SK-N-SH treated with all-trans-retinoic acid at 6 μM for 48 hours (cell line): ENCODE measurements around the gene SYNGR1.

Experiments used
- ATAC-seq: fragments of 200-7000 bp; cut with Tn5 transposase; 3 replicates; pipeline ENCODE4 v1.9.1; 2020; ENCODE audit warnings: mild to moderate bottlenecking, moderate library complexity
- ARNTL ChIP-seq: fragments of 450-650 bp; formaldehyde crosslinking; IDR thresholded peaks from 2 replicates; pipeline ENCODE4 v1.5.0; 2020; ENCODE audit warnings: low read depth, mild to moderate bottlenecking, moderate library complexity, borderline replicate concordance
- BACH2 ChIP-seq: fragments of 250-450 bp; sonication (Bioruptor Pico); IDR thresholded peaks from 2 replicates; pipeline ENCODE4 v1.9.0; 2021; ENCODE audit warnings: mild to moderate bottlenecking, borderline replicate concordance
- CSRNP3 ChIP-seq: fragments of 250-450 bp; sonication (Bioruptor Pico); IDR thresholded peaks from 2 replicates; pipeline ENCODE4 v1.5.1; 2021; ENCODE audit warnings: mild to moderate bottlenecking, moderate library complexity
- ESRRG ChIP-seq: fragments of 250-450 bp; sonication (Bioruptor Pico); IDR thresholded peaks from 2 replicates; pipeline ENCODE4 v1.6.1; 2021; ENCODE audit warnings: mild to moderate bottlenecking
- GLIS3 ChIP-seq: fragments of 250-450 bp; sonication (Bioruptor Pico); IDR thresholded peaks from 2 replicates; pipeline ENCODE4 v1.5.0; 2020; ENCODE audit warnings: mild to moderate bottlenecking, moderate library complexity
- ISL1 ChIP-seq: fragments of 250-450 bp; sonication (Bioruptor Pico); IDR thresholded peaks from 2 replicates; pipeline ENCODE4 v2.1.2; 2022; ENCODE audit warnings: mild to moderate bottlenecking, moderate library complexity
- PATZ1 ChIP-seq: fragments of 250-450 bp; sonication (Bioruptor Pico); IDR thresholded peaks from 2 replicates; pipeline ENCODE4 v1.8.0; 2020; ENCODE audit warnings: mild to moderate bottlenecking, moderate library complexity, borderline replicate concordance
- POU6F1 ChIP-seq: fragments of 250-450 bp; sonication (Bioruptor Pico); IDR thresholded peaks from 2 replicates; pipeline ENCODE4 v1.8.0; 2021; ENCODE audit warnings: low read depth, mild to moderate bottlenecking, moderate library complexity, borderline replicate concordance
- PPARA ChIP-seq: fragments of 250-450 bp; sonication (Bioruptor Pico); IDR thresholded peaks from 2 replicates; pipeline ENCODE4 v1.5.0; 2020; ENCODE audit warnings: mild to moderate bottlenecking, borderline replicate concordance
- RARB ChIP-seq: fragments of 250-450 bp; sonication (Bioruptor Pico); IDR thresholded peaks from 2 replicates; pipeline ENCODE4 v1.8.0; 2021; ENCODE audit warnings: mild to moderate bottlenecking, moderate library complexity
- TCF4 ChIP-seq: fragments of 250-450 bp; sonication (Bioruptor Pico); IDR thresholded peaks from 2 replicates; pipeline ENCODE4 v1.8.0; 2021; ENCODE audit warnings: mild to moderate bottlenecking, moderate library complexity, borderline replicate concordance
- TOX ChIP-seq: fragments of 250-450 bp; sonication (Bioruptor Pico); IDR thresholded peaks from 2 replicates; pipeline ENCODE4 v1.8.0; 2021; ENCODE audit warnings: mild to moderate bottlenecking, moderate library complexity, borderline replicate concordance
- ZC3H10 ChIP-seq: fragments of 250-450 bp; sonication (Bioruptor Pico); IDR thresholded peaks from 2 replicates; pipeline ENCODE4 v1.5.1; 2021; ENCODE audit warnings: mild to moderate bottlenecking, moderate library complexity
- ZFP3 ChIP-seq: fragments of 250-450 bp; sonication (Bioruptor Pico); IDR thresholded peaks from 2 replicates; pipeline ENCODE4 v1.5.0; 2020; ENCODE audit warnings: mild to moderate bottlenecking, moderate library complexity
- ZFP30 ChIP-seq: fragments of 450-650 bp; formaldehyde crosslinking; IDR thresholded peaks from 2 replicates; pipeline ENCODE4 v1.5.0; 2022; ENCODE audit warnings: mild to moderate bottlenecking, moderate library complexity
- ZNF565 ChIP-seq: fragments of 450-650 bp; formaldehyde crosslinking; conservative IDR thresholded peaks from 2 replicates; pipeline ENCODE4 v1.5.0; 2020; ENCODE audit warnings: low read depth, mild to moderate bottlenecking, moderate library complexity
- ZNF8 ChIP-seq: fragments of 450-650 bp; formaldehyde crosslinking; IDR thresholded peaks from 2 replicates; pipeline ENCODE4 v1.5.0; 2020; ENCODE audit warnings: mild to moderate bottlenecking, moderate library complexity
- TF ChIP-seq, protein P1 (sequence below): fragments of 250-450 bp; sonication (Bioruptor Pico); IDR thresholded peaks from 2 replicates; pipeline ENCODE4 v1.5.0; 2020; ENCODE audit warnings: mild to moderate bottlenecking, moderate library complexity

SYNGR1 gene

DNA sequence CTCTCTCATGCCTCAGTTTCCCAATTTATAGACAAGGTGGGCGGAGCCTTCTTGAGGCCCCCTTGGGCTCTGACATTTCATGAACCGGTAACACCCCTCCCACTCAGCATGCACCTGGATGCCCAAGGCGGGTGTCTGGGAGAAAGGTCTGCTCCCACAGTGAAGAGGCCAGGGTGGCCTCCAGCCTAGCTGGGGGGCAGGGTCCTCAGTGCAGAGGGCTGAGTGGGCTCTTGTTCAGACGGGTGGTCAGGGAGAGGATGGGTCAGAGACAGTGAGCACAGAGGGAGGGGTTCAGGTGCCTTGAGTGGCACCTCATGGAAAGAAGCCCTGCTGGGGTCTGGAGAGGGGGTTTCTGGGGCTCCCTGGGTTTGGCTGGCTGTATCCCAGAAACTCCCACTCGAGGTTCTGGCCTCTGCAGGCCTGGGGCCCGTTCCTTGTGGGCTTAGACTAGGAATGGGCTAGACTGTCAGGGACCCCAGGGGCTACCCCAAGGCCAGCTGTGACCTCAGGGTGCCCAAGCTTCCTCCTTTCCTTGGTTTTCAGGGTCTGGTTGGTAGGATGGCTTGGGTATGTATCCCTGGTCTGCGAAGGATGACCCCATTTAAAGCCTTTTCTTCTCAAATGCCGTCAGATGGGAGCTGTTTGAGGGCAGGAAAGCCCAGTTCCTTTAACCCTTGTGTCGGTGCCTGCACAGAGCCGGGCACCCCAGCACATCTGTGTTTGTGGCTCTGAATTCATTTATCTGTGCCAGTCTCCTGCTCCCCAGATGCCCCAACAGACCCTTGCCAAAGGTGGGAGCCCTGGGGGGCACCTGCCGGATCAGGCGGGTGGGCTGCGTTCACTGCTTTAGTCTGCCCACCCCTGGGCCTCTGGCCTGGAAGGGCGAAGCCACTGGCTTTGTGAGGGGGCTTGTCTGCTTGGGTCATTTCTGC lies 1.2 kb downstream of the SYNGR1 start:
- TF ChIP-seq, protein P1, sequence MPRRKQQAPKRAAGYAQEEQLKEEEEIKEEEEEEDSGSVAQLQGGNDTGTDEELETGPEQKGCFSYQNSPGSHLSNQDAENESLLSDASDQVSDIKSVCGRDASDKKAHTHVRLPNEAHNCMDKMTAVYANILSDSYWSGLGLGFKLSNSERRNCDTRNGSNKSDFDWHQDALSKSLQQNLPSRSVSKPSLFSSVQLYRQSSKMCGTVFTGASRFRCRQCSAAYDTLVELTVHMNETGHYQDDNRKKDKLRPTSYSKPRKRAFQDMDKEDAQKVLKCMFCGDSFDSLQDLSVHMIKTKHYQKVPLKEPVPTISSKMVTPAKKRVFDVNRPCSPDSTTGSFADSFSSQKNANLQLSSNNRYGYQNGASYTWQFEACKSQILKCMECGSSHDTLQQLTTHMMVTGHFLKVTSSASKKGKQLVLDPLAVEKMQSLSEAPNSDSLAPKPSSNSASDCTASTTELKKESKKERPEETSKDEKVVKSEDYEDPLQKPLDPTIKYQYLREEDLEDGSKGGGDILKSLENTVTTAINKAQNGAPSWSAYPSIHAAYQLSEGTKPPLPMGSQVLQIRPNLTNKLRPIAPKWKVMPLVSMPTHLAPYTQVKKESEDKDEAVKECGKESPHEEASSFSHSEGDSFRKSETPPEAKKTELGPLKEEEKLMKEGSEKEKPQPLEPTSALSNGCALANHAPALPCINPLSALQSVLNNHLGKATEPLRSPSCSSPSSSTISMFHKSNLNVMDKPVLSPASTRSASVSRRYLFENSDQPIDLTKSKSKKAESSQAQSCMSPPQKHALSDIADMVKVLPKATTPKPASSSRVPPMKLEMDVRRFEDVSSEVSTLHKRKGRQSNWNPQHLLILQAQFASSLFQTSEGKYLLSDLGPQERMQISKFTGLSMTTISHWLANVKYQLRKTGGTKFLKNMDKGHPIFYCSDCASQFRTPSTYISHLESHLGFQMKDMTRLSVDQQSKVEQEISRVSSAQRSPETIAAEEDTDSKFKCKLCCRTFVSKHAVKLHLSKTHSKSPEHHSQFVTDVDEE (CRISPR knock-in tag), result no peak
- TF ChIP-seq ZNF8 (CRISPR knock-in tag), result no peak
- no peak for ATAC-seq

GRCh38 chr22:39351689-39352214 lies 2.0 kb downstream of the SYNGR1 start:
- no peak for ATAC-seq
- TF ChIP-seq ESRRG (CRISPR knock-in tag), result no peak
- no peak for TF ChIP-seq TCF4 (CRISPR knock-in tag)
- TF ChIP-seq ARNTL (CRISPR knock-in tag), result no peak
- no peak for TF ChIP-seq ZFP30 (CRISPR knock-in tag)
- TF ChIP-seq RARB (CRISPR knock-in tag), result no peak
- TF ChIP-seq ZFP3, result no peak
- TF ChIP-seq TOX (CRISPR knock-in tag), result no peak
- no peak for TF ChIP-seq BACH2 (CRISPR knock-in tag)
- TF ChIP-seq ISL1, result no peak
- no peak for TF ChIP-seq PATZ1 (CRISPR knock-in tag)
- TF ChIP-seq, protein P1 (CRISPR knock-in tag), result no peak
- no peak for TF ChIP-seq ZNF565 (CRISPR knock-in tag)
- no peak for TF ChIP-seq GLIS3 (CRISPR knock-in tag)
- no peak for TF ChIP-seq ZC3H10 (CRISPR knock-in tag)
- TF ChIP-seq CSRNP3 (CRISPR knock-in tag), result no peak
- TF ChIP-seq POU6F1, result no peak
- no peak for TF ChIP-seq PPARA
